Left hindlimb (tissue), 1 donor: ENCODE measurements around the gene SRXN1.
"Not testable (repeated sequence)": the region's sequence is repeated elsewhere in the genome, so short reads cannot be mapped to it uniquely, and the experiment has no call there.

ENCODE experiments used
- DNase-seq: peaks from one replicate; pipeline ENCODE4 v3.0.0-alpha.2; 2018

Gene SRXN1

DNA sequence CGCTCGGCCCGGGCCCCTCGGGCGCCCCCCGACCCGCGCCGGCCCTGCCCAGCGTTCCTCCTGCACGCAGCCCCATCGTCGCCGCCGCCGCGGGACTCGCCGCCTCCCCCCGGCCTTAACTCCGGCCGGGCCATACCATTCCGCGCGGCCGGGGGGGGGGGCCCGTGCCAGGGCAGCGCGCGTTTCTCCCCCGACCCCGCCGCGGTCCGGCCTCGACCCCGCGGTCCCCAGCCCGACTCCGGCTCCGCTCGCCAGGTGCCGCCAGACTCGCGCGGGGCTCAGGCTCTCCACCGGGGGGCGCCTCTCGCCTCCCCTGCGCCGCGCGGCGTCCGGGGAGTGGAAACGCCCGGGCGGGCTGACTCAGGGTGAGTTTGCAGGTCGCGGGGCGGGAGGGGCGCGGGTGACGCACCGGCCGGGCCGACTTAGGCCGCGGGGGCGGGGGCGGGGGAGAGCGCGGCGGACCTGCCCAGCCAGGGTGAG lies at the start of gene SRXN1:
SRXN1 (minus strand) TSS at position 91 of the 480 bp plus-strand sequence; CDS start at position 76, 15 bp downstream.
- peak; percentile 88 for DNase-seq

DNA sequence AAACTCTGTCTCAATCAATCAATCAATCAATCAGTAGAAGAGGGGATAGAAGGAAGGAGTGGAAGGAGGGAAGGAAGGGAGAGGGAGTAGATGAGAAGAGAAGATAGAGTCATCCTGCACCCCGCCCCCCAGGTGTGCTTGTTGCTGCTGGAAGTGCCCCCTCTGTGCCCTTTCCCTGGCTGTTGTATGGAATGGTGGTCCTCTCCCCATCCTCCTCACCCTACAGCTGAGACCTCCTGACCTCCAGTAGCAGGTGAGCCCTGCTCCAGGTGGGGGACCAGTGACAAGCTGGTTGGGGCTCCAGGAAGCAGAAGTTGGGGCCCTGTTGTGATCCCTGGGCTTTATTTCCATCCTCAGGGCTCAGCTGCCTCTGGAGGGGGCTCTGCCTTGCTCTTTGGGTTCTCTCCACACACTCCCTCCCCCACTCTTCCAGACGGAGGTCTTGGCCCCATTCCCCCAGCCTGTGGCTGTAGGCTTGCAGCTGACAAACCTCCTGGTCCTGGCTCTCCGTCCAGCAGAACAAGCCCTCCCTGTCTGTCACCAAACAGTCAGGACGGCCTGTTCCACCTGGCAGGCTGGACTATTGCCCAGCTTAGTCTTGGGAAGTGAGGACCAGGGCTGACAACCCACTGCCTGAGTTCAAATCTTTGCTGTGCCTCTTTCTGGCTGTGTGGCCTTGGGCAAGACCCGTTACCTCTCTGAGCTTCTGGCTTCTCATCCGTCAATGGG lies 48.6 kb upstream of the SRXN1 start:
- DNase-seq: no peak

DNA sequence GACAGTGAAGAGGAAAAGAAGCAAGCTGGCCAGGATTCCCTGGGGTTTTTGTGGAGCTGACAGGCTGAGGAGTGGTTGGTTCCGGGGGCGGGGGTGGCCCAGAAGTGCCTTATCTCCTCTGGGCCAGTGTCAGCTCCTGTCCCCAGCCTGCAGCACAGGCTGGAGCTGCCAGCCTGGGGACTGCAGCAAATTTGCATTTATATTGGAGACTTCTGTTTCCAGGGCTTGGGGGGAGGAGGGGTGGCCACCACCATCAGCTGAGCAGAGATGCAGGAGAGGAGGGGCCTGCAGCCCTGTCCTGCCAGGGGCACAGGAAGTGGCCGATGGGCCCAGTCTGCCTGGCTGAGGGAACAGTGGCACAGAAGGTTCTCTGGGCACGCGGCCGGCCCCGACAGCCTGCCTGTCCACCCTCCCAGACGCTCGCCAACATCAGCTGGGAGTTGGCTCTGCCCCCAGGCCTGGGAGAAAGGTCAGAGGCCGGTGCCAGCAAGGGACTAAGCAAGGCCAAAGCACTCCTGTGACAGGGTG lies 46.9 kb upstream of the SRXN1 start:
- no peak for DNase-seq

DNA sequence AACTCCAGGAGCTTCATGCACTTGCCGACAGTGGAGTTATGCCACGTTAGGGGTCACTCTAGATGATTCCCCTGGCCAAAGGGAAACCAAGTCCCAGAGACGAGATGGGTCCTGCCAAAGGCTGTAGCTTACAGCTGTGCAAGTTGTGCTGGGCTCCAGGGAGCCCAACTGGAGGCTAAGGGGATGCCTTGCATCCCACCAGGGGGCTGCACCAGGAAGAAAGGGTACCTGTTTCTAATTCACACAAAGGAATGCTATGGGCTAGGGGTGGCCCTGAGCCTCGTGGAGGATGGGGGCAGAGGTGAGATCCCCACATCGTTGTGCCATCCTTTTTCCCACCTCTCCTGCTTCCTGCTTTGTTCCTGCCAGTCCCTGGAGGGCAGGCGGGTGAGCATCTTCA lies 46.3 kb upstream of the SRXN1 start:
- no peak for DNase-seq

DNA sequence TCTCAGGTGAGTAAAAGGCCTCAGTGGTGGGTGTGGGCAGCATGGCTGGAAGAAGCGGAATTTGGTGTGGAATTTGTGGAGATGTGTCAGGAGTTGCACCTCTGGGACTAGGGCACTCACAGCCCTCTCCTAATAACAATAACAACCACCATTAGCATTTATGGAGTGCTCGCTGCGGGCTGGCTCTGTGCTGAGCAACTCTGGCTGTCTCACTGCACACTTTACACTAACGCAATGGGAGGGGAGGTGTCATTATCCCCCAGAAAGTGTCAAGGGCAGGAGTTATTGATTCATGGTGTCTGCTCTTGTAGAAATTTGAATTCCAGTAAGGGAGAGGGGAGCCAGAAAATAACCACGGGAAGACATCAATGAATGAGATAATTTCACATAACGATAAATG lies 45.3 kb upstream of the SRXN1 start:
- no peak for DNase-seq

DNA sequence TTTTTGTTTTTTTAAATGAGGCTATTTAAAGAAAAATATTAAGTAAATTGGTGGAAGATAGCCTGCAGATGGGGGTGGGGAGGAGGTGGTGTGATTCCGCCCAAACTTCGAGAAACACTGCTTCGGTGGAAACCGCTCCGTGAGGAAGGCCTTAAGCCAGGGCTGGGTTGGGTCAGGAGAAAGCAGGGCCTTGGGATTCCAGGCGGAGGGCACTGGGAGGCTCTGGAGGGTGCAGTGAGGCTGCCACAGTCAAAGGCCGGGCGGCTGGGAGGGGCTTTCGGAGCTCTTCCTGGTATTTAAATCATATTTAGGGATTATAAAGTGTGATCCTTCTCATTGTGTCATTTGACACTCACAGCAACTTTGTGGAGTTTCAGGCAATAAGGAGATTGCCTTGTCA lies 44.8 kb upstream of the SRXN1 start:
- DNase-seq: no peak

DNA sequence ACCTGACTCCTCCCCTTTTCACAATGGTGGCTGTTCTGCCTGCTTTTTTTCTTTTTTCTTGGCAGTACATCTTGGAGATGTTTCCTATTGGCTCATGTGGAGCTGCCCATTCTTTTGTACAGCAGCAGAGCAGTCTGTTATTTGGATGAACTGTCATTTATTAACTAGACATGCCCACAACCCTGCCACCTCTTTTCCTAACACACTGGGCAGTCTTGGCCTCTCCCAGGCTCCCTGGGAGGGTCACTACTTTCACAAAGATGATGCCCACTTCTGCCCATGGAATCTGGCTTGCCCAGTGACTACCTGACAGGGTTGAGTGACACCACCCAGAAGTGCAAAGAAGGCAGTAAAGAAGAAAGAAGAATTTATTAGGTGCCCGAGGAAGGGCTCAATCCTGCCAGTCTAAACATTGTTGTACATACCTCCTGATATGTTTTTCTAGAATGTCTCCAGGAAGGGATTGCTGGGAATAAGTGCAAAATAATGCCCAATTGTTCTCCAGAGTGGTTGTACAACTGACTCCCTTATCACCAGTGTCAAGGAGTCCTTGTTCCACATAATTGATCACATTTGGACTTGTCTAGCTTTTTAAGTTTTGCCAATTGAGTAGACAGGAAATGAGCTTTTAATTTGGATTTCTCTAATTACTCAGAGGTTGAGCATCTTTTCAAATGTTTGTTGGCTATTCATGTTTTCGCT lies 42.3 kb upstream of the SRXN1 start:
- no peak for DNase-seq

DNA sequence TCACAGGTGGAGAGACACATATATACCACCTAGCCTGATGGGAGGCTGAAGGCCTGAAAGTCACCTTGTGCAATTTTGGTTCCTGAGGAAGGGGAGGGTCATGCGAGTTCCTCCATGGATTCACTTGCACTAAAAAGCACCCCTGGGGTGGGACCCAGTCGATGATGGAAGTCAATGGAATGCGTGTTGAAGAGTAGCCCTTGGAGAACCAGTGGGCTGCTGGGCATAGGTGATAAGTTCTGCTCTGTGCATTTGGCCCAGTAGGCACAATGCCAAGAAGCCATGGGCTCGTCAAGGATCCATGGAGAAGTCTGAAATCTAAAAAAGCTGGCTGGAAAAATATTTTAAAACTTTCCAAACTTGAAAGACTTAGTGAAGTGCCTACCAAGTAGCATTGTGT lies 41.5 kb upstream of the SRXN1 start:
- DNase-seq: no peak

DNA sequence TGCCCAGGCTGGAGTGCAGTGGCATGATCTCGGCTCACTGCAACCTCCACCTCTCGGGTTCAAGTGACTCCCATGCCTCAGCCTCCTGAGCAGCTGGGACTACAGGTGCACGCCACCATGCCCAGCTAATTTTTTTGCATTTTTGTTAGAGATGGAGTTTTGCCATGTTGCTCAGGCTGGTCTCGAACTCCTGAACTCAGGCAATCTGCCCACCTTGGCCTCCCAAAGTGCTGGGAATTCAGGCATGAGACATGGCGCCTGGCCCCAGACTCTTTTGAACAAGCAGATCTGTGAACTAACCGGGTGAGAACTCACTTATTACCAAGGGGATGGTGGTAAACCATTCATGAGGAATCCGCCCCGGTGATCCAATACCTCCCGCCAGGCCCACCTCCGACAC lies 40.8 kb upstream of the SRXN1 start:
- not testable (repeated sequence) for DNase-seq

DNA sequence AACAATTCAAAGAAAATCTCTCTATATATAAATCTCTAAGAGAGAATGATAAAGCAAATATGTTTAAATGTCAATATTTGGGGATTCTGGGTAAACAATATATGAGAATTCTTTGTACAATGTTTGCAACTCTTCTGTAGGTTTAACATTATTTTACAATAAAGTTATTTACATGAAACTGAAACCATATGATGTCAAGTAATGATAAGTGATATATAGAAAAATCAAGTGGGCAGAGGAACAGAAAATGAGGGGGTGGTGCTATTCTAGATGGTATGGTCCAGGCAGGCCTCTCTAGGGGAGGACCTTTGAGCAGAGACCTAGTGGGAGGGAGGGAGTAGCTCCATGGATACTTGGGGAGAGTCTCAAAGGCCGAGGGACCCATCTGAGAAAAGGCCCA lies 39.0 kb upstream of the SRXN1 start:
- DNase-seq: no peak

DNA sequence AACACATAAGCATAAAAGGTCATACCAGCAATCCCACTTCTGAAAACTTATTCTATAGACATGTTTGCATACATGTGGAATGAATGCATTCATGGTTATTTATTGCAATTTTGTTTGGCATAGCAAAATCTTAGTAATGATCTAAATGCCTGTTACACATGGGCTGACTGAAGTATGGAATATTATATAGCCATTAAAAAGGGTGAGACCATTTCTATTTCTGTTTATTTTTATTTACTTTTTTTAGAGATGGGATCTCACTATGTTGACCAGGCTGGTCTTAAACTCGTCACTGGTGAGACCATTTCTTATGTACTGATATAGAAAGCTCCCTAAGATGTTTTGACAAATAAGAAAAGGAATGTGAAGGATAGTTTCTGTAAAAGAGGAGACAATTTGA lies 36.9 kb upstream of the SRXN1 start:
- no peak for DNase-seq

DNA sequence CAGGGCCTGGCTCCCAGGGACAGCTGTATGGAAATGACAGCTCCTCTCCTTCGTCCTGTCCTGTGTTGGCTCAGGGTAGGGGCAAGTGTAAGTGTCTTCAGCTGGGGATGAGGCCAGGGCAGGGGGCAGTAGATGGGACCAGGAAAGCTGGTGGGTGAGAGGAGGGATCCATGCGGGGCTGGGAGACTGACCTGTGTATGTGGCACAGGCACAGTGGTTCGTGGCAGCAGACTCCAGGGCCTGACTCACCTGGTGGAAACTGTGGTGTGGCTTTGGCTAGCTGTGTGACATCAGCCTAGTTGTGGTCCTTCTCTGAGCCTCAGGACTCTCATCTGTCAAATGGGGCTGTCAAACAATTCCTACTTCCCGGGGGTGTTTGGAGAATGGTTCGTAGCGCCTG lies 36.3 kb upstream of the SRXN1 start:
- DNase-seq: no peak

DNA sequence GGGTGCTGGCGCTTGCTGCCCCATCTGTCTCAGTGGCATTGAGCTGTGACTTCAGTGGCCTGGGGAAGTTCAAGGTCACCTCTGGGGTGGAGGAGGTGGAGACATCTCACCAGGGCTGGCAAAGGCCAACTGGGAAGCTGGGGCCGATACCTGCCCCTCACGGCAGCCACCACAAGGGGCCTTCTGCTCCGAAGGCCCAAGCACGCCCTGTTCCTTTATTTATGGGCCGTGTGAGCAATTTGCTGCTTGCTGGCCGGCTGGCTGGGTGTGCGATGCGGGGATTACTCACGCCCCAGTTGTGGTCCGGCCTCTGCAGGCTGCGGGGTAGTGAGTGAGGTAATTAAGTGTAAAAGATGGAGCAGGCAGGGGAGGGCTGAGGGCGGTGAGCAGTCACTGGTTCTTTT lies 35.8 kb upstream of the SRXN1 start:
- no peak for DNase-seq

DNA sequence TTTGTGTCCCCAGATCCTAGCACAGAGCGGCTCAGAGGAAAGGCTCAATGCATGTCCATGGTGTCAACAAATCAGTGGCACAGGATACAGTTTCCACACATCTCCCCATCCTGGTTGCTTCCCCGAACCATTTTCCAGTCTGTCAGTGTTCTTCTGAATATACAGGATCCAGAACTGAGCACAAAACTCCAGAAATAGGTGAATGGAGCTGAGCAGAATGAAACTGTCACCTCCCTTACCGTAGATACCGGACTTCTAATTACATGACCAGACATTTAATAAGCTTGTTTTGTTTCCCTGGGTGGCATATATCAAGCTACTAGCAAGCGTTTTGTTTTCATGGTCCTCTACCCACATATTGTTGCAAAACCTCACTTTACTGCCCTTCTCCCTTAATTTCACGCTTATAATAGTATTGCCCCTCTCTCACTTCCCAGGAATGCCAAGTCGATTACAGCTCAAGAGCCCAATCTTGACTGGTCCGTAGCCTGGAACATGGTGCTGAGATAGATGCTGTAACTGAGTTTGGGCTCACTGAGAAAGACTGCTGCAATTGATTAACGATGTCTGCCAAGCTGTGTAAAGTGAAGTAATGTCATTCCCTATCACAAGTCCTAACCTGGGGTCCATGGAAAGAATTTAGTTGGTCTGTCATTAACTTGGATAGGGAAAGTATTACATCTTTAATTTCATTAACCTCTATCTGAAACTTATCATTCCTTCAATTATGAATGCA lies 34.6 kb upstream of the SRXN1 start:
- DNase-seq: no peak

DNA sequence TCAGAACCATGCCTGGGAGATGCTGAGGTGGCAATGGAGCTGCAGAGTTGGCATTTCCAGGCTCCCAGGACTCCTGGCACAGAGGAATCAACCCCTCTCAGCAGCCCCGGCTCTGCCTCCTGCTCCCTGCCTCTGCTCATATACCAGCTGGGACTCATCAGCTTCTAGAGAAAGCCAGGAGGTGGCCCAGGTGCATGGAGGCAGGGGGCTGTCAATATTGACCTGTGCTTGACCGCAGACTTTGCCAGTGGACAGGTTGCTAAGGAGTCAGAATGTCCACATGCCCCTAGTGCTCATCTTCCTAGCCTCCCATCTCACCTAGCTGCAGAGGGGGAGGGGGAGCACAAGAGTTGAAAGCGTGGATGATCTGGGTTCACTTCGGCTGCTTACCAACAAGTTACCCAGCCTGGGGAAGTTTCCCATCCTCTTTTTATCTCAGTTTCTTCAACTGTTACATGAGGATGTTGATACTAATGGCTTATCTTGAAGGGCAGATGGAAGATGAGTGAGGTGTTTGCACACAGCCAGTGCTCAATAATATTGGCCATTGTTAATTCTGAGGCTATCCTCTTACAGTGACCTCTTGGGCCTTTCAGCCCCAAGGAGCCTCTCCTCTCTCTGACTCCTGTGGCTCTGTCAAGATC lies 31.8 kb upstream of the SRXN1 start:
- DNase-seq: no peak

DNA sequence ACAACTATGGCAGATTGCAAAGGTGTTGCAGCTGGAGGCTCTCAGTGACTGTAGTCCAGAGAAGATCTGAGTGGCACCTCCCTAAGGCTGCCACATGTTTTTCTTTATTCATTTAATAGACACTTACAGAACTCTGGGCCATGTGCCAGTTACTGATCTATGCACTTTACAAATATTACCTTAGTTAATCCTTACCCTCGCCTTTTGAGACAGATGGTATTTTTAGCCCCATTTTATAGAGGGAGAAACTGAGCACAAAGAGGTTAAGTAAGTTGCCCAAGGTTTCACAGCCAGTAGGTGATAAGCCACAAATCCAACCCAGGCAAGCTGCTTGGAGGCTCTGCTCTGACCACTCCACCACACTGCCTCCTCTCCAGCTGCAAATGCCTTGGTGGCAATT lies 29.1 kb upstream of the SRXN1 start:
- DNase-seq: no peak

DNA sequence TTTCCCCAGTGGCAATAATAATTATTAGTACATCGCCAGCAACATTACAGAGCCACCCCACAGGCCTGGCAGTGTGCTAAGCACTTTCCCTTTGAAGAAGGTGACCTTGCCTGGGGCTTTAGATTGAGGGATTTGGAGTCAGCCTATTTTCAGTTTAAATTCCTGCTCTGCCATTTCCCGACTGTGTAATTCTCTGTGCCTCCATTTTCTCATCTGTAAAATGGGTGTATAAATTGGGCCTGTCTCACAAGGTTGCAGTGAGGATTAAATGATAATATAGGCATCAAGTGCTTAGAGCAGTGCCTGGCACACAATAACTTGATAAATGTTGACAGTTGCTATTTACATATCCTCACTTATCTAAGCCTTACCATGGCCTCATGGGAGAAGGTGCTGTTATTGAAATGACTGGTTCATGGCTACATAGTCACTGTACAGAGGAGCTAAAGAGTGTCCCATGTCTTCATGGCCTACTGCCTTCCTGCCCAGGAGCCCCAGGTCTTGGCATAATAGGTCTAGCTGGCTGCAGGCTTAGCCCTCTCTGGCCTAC lies 27.7 kb upstream of the SRXN1 start:
- no peak for DNase-seq

DNA sequence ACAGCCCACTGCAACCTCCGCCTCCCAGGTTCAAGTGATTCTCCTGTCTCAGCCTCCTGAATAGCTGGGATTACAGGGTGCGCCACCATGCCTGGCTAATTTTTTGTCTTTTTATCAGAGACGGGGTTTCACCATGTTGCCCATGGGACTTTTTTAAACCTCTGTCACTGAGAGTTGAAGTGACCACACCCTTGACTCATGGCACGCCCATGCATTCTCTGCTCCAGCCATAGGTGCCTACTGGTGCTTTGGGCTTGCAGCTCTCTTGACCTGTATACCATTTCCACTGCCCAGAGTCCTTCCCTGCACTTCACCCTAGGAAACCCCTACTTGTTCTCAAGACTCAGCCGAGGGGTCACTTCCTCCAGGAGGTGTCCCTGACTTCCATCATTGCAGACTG lies 25.0 kb upstream of the SRXN1 start:
- DNase-seq: no peak

DNA sequence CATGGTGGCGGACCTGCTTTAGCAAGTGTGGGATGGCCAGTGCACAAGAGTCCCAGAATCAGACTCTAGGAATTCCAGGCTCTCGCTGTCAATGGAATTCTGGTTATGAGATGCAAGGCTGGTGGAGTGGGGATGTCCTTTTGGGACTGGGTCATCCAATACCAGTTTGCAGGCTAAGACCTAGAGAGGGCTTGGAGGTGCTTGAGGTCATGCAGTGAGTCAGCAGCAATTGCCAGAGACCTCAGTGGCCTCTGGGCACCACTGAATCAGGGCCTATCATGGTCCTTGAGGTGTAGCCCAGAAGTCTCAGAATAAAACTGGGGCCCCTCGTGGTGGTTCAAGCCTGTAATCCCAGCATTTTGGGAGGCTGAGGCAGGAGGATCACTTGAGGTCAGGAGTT lies 24.0 kb upstream of the SRXN1 start:
- DNase-seq: no peak

DNA sequence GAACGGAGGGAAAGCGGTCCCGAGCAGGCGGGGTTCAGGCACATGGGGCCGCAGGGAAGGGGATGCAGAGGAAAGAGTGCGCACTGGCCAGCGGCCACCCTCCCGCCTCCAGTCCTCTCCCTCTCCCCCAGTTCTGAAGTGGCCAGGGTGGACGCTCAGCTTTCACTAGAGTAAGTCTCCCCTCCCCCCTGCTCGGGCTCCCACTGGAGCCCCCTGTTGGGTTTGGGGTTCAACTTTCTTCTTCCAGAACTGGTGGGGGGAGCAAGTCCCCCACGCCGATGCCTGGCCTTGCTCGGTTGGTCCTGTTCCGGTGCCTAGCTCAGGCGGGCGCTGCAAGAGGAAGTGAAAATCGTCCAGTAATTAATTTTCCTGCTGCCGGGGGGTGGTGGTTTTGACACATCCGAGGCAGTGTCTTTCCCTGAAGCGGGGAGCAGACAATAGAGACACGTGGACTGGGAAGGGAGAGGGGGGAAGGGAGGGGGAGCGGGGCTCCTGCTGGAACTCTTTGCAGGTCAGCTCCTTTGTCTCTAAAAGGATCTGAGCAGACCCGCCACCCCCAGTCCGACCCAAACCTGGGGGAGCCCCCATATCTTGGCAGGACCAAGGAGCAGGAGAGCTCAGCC lies 23.4 kb upstream of the SRXN1 start:
- no peak for DNase-seq

DNA sequence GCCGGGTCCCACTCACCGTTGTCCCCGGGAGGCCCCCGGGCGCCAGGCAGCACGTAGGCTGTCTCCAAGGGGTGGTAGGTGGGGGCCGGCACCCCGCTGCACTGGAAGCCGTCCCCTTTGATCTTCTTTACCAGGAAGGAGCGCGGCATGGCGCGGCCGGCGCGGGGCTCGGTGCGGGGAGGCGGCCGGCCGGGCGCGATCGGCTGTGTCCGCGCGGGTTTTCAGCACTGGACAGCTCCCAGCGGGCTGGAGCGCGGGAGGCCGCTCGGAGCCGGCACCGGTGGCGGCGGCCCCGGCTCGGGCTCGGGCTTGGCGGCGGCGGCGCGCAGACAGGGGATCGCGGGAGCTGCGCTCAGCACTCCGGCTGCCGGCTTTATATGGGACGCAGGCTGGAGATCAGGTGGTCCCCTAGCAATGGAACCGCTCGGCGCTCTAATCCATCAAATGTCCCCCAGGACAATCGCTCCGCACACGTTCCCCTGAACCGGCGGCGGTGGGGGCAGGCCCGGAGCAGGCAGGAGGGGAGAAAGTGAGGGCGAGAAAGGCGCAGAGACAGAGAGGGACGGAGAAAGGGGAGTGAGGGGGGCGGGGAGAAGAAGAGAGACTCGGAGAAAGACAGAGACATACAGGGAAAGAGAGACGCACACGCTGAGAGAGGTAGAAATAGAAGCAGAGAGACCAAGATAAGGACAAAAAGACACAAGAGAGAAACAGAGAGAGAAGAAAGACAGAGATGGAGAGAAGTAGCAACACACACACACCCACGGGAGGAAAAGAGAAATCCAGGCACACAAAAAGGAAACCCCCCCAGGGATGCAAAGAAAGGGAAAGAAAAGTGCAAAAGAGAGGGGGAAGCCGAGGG lies 22.7 kb upstream of the SRXN1 start, which contains the start of gene SCRT2:
SCRT2 (minus strand) TSS at position 350 of the 862 bp plus-strand sequence; CDS start at position 149, 201 bp downstream.
- DNase-seq: peak; percentile 87
